HG03060 (cell line): ENCODE data around the gene BEST2.

Source experiments
- ATAC-seq: cut with Tn5 transposase; IDR thresholded peaks from one replicate; pipeline ENCODE4 v1.9.1; 2021; ENCODE audit warnings: low read depth, moderate number of reproducible peaks; ENCODE audit not compliant: unreplicated experiment

BEST2 gene

DNA sequence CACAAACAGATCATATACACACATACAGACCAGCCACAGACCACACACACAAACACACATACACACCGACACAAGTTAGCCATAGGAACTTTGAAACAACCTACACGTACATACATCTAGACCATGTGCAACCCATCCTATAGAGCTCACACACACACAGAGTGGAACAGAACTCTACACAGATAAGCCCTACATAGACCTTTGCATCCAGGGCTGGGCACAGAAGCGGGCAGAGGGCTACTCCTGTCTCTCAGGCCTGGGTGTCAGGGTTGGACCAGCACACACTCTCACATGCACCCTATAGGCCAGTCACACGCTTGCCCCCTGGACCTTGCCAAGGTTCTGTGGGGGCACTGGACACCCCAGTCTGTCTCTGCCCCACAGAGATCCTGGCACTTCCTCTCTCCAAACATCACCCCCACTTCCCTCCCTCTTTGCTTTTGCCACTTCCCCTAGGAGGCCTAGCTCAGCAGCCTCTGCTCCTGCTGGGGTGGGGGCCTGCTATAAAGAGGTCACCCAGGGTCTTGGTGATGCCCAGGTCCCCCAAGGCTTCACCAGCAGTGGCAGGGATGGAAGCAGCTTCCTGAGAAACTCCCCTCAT is 33.9 kb downstream of the BEST2 start:
- no peak for ATAC-seq

DNA sequence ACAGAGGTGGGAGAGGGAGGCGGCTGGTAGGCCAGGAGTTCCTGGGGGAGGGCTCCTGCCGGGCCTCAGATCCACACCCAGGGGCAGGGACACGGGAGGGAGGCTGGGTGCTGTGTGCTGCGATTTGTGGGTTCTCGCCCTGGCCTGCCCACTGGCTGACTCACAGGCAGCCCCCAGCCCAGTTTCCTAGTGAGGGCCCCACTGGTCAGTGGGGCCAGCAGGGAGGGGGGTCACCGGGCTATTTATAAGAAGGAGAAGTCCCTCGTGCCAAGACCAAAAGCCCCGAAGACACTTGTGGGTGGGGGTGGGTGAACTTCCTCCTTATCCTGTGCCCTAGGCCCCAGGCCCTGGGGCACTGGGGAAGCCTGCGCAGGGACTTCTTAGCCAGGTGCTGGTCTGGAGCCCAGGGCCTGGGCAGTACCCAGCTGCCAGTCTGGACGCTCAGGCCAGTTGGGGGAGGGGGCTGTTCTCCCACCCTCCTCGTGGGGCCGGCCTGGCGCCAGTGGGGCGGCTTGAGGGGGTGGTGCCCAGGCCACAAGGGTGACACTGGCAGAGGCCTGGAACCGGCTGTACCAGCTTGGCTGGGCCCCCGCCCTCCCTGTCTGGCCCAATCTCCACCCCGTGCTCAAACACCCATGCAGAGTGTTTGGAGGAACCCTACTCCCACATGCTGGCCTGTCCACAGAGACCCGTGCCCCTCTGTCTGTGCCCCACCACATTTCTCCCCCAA is 34.7 kb downstream of the BEST2 start:
- ATAC-seq: no peak

DNA sequence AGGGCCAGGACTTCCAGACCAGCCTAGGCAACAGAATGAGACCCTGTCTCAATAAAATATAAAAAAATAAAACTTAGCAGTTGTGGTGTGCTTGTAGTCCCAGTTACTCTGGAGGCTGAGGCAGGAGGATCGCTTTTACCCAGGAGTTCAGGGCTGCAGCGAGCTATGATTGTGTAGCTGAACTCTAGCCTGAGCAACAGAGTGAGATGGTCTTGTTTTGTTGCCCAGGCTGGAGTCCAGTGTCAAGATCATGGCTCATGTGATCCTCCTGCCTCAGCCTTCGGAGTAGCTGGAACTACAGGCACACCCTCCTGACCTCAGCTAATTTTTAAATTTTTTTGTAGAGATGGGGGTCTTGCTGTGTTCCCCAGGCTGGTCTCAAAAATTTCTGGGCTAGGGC is 35.4 kb downstream of the BEST2 start:
- no peak for ATAC-seq

DNA sequence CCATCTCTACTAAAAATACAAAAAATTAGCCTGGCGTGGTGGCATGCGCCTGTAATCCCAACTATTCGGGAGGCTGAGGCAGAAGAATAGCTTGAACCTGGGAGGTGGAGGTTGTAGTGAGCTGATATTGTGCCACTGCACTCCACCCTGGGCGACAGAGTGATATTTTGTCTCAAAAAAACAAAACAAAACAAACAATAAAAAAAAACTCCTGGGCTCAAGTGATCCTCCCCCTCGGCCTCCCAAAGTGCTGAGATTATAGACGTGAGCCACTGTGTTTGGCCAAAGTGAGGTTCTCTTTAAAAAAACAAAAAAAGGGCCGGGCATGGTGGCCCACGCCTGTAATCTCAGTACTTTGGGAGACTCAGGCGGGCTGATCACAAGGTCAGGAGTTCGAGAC is 35.9 kb downstream of the BEST2 start:
- no peak for ATAC-seq

DNA sequence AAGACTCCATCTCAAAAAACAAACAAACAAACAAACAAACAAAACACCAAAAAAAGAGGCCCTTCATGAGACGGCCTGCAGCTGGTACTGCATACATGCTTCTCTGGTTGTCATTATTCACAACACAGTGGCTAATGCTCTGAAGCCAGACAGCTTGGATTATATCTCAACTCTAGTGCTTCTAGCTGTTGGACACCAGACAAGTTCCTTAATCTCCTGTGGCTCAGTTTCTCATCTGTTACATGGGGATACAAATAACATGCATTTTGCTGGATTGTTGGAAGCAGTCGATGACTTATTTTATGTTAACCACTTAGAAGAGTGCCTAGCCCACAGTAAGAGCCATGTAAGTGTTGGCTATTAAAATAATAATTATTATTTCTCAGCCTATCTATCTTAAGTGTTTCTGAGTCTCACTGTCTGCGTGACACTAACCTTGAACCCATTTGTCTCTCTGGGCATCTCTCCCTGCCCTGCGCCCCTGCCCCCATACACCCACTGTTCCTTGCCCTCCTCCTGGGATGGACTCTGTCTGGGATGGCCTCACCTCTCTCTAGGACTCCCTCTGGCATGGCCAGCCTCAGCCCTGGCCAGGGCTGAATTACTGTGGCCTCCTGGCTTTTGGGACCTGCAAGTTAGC is 36.6 kb downstream of the BEST2 start:
- no peak for ATAC-seq

DNA sequence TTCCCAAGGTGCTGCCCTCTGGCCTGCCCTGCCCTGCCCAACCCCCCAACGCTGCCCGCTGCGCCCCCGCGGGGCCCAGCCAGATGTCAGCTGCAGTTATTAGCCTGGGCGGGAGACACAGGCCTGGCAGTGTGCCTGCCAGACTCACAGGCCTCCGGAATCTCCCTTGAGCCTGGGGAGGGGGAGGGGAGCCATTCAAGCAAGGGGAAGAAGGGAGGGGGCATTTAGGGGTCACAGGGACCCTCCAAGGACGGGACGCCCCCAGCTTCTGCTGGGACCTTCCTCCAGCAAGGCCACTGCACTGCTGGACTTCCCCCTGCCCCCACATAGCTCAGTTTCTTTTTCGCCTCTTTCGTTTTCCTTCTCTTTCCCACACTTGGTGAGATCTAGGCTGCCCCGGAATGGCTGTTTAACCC is 37.1 kb downstream of the BEST2 start:
- ATAC-seq: no peak

DNA sequence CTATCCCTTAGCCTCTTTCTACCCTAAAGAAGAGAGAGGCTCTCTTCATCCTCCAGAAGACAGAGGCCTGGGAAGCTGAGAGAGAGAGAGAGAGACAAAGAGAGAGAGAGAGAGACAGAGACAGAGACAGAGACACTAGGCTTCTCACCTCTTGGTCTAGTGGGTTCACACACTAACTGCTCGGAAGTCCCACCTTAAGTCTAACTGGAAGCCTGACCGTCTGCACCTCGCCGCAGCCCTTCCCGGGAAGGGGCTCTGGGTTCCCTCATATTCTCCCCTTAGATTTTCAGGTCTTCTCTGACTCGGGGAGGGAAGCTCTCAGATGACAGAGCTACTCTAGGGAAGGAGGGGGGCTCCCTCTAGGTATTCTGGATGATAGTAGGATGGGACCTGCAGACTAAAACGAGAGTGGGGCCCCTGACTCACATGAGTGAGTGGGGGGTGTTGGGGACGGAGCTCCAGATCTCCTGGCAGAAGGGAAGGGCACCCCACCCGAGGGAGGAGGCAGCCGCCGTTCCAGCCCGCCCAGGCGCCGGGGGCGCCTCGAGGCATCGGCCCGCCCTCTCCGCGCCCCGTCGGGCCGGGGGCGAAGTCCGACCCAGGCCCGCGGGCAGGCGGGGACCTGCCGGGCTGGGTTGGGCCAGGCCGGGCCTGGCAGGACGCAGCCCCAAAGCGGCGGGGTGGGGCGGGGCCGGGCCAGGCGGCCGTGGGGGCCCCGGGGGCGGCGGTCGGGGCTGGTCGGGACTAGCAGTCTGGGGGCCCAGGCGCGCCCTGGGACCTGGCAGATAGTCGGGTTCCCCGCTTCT is 37.7 kb downstream of the BEST2 start:
- no peak for ATAC-seq

DNA sequence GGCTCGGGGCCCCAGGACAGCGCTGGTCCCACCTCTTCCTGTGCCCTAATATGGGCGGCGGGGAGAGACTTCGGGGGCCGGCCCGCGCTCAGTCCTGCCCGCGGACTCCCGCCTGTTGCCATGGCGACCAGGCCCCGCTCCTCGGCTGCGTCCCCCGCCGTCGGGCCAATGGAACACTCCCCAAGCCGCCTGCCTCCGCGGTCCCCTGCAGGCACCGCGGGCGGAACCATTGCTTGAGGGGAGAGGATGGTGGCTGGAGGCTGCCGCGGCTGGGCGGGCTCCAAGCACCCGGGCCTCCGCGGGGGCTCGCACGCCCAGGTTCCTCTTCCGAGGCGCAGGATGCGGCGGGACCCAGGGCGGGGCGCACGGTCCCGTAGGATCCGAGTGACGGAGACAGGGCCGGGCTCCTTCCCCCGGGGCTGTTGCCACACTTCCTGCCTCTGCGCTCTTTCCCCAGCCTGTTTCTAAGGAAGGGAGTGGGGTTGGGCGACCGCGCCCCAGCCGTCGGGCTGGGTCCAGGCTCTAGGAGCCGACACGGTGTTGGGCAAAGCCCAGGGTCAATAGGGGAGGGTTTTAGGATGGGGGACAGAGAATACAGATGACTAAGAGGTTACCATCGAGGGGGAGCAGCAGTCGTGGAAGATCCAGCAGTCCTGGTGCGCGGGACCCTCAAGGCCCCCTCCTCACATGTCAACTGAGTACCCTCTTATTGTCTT is 38.5 kb downstream of the BEST2 start:
- peak; percentile 15 for ATAC-seq

DNA sequence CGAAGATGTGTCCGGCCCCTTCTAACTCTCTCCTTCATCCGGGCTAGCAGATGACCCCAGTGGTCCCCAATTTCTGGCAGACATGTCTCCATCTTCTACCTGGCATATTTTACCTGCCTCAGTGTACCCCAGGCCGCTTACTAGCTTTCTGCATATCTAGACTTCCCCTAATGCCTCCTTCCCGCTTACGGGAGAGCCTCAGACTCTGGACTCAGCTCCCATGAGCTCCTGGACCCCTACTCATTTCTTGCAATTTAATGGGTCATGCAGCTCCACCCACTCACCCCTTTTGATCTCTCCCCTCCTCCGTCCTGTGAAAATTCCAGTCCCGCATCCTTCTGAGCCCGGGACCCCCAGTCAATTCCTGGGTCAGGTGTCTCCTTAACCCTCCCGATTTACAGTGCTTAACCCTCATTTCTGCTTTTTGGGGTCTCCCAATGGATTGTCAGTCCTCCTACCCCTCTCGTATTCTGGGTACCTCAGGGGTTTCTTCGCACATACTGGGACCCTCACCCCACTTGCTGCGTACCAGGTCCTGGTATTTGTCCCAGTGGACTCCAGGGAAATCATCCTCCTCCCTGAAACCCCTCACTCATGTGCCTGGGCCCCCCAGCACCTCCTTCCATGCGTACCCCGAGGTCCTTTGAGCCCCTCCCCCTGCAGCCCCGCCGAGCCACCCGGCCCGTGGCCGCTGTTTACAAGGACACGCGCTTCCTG is 39.2 kb downstream of the BEST2 start:
- no peak for ATAC-seq

DNA sequence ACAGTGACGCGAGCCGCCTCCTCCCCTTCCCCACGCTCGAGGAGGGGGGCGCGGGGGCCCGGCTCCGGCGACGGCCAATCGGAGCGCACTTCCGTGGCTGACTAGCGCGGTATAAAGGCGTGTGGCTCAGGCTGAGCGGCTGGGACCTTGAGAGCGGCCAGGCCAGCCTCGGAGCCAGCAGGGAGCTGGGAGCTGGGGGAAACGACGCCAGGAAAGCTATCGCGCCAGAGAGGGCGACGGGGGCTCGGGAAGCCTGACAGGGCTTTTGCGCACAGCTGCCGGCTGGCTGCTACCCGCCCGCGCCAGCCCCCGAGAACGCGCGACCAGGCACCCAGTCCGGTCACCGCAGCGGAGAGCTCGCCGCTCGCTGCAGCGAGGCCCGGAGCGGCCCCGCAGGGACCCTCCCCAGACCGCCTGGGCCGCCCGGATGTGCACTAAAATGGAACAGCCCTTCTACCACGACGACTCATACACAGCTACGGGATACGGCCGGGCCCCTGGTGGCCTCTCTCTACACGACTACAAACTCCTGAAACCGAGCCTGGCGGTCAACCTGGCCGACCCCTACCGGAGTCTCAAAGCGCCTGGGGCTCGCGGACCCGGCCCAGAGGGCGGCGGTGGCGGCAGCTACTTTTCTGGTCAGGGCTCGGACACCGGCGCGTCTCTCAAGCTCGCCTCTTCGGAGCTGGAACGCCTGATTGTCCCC is 39.9 kb downstream of the BEST2 start, which contains the start of gene JUNB:
TSS of gene JUNB (plus strand) at position 142 of the 706 bp plus-strand sequence. CDS start at position 428, 286 bp downstream.
- no peak for ATAC-seq

DNA sequence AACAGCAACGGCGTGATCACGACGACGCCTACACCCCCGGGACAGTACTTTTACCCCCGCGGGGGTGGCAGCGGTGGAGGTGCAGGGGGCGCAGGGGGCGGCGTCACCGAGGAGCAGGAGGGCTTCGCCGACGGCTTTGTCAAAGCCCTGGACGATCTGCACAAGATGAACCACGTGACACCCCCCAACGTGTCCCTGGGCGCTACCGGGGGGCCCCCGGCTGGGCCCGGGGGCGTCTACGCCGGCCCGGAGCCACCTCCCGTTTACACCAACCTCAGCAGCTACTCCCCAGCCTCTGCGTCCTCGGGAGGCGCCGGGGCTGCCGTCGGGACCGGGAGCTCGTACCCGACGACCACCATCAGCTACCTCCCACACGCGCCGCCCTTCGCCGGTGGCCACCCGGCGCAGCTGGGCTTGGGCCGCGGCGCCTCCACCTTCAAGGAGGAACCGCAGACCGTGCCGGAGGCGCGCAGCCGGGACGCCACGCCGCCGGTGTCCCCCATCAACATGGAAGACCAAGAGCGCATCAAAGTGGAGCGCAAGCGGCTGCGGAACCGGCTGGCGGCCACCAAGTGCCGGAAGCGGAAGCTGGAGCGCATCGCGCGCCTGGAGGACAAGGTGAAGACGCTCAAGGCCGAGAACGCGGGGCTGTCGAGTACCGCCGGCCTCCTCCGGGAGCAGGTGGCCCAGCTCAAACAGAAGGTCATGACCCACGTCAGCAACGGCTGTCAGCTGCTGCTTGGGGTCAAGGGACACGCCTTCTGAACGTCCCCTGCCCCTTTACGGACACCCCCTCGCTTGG is 40.7 kb downstream of the BEST2 start:
- no peak for ATAC-seq

DNA sequence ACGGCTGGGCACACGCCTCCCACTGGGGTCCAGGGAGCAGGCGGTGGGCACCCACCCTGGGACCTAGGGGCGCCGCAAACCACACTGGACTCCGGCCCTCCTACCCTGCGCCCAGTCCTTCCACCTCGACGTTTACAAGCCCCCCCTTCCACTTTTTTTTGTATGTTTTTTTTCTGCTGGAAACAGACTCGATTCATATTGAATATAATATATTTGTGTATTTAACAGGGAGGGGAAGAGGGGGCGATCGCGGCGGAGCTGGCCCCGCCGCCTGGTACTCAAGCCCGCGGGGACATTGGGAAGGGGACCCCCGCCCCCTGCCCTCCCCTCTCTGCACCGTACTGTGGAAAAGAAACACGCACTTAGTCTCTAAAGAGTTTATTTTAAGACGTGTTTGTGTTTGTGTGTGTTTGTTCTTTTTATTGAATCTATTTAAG is 41.3 kb downstream of the BEST2 start:
- no peak for ATAC-seq

DNA sequence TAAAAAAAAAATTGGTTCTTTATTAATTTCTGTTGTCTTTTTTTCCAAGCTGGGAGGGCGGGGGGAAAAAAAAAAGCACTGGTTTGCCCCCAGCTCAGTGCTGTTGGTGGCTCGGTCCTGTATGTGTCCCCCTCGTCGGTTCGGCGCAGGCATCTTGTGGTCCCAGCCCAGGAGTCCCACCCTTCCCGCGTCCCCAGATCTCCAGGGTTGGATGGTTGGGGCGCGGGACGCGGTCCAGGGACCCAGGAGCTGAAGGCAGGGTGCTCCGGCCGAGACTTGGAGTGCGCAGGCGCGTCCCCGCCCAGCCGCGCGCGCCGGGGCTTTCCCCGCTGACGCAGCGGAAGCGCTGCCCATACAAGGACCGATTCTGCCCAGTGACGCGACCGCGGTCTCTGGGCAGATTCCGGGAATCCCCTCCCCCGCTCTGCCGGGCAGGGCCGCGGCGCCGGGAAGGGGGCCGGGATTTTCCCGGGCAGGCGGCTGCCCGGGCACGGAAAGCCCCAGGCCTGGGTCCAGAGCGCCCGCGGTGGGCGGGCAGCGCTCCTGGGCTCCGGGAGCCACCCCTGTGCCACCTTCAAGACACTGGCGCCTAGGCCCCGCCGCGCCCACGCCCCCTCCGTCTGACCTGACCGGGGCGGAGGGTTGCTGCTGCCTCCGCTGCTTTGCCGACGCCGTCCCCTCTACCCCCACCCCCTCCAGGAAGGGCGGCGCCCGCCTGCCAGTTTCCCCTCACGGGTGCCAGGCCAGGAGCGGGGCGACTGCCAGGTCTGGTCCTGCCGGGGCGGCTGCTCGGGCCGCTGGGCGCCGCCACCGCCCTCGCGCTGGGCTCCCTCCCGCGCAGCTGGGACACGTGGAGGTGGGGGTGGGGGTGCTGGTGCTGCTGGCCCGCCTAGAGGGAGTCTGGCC is 42.0 kb downstream of the BEST2 start:
- ATAC-seq: no peak

DNA sequence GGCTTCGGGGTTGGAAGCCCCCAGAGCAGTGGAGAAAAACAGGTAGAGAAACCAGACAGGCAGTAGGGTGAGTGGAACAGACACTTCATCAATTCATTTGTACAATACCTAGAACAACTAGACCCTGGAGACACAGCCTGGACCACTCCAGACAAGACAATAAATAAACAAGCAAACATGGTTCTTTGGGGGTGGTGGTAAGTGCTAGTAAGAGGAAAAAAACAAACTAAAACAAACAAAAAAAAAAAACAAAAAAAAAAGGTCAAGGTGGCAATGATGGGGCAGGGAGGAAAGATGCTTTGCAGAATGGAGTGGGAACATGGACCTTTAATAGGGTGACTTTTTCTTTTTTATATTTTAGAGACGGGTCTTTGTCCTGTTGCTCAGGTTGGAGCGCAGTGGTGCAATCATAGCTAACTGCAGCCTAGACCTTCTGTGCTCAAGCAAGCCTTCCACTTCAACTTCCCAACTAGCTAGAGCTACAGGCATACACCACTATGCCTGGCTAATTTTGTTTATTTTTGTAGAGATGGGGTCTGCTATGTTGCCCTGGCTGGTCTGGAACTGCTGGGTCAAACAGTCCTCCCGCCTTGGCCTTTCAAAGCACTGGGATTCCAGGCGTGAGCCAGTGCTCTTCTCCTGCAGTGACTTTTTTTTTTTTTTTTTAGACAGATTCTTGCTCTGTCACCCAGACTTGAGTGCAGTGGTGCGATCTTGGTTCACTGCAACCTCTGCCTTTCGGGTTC is 42.8 kb downstream of the BEST2 start:
- ATAC-seq: no peak

DNA sequence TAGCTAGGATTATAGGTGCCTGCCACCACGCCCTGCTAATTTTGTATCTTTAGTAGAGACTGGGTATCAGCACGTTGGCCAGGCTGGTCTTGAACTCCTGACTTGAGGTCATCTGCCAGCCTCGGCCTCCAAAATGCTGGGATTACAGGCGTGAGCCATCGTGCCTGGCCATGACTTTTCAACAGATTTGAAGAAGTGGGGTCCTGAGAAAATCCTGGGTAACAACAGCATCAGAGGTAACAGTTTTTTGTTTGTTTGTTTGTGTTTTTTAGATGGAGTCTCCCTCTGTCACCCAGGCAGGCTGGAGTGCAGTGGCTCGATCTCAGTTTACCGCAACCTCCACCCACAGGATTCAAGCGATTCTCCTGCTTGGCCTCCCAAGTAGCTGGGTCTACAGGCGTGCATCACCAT is 43.4 kb downstream of the BEST2 start:
- ATAC-seq: no peak
